OCI-LY7 (cell line): Measurements from ENCODE around the gene PRCC.

Experiments
- CTCF ChIP-seq: fragments of 200-600 bp; sonication (generic); conservative IDR thresholded peaks from 2 replicates; pipeline ENCODE4 v1.5.1; 2014; ENCODE audit warnings: mild to moderate bottlenecking, antibody characterized with exemption, low read length, moderate library complexity, mixed read lengths
- EZH2phosphoT487 ChIP-seq: fragments of 200-600 bp; sonication (generic); IDR thresholded peaks from 2 replicates; pipeline ENCODE4 v1.6.1; 2018; ENCODE audit warnings: low read depth, borderline replicate concordance, mild to moderate bottlenecking, mixed run types, antibody characterized with exemption, low read length, moderate library complexity, mixed read lengths

- no peak for TF ChIP-seq CTCF
- no peak for TF ChIP-seq EZH2phosphoT487
Observed at GRCh38 chr1:156828400-156829124, 61.2 kb downstream of the PRCC start.
